GM18861 (cell line): ENCODE results near the gene TPSG1.
"Not testable (repeated sequence)": the region's sequence is repeated elsewhere in the genome, so short reads cannot be mapped to it uniquely, and the experiment has no call there.

ENCODE experiments used
- ATAC-seq: cut with Tn5 transposase; IDR thresholded peaks from one replicate; pipeline ENCODE4 v1.9.1; 2021; ENCODE audit not compliant: unreplicated experiment

Gene TPSG1

GRCh38 chr16:1257561-1258224 is 32.6 kb upstream of the TPSG1 start:
- ATAC-seq, result no peak

GRCh38 chr16:1256874-1257322 is 31.8 kb upstream of the TPSG1 start:
- no peak for ATAC-seq

GRCh38 chr16:1256296-1256873 is 31.3 kb upstream of the TPSG1 start:
- not testable (repeated sequence) for ATAC-seq

GRCh38 chr16:1255276-1256122 is 30.4 kb upstream of the TPSG1 start, which contains the start of gene TPSD1:
TPSD1 (plus strand) TSS chr16:1256069; CDS start chr16:1256281, 212 bp downstream.
- not testable (repeated sequence) for ATAC-seq

- not testable (repeated sequence) for ATAC-seq
These were observed 29.8 kb upstream of the TPSG1 start for GRCh38 chr16:1254821-1255220.

GRCh38 chr16:1253701-1254364 is 28.8 kb upstream of the TPSG1 start:
- not testable (repeated sequence) for ATAC-seq

GRCh38 chr16:1249031-1249755 is 24.1 kb upstream of the TPSG1 start:
- ATAC-seq, result not testable (repeated sequence)

- ATAC-seq, result not testable (repeated sequence)
These were observed 23.0 kb upstream of the TPSG1 start for GRCh38 chr16:1247903-1248537.

- no peak for ATAC-seq
These were observed 20.5 kb upstream of the TPSG1 start for GRCh38 chr16:1245452-1246020.

GRCh38 chr16:1244881-1245280 is 19.8 kb upstream of the TPSG1 start:
- no peak for ATAC-seq

- not testable (repeated sequence) for ATAC-seq
These were observed 19.1 kb upstream of the TPSG1 start for GRCh38 chr16:1243907-1244850.

- not testable (repeated sequence) for ATAC-seq
These were observed 18.3 kb upstream of the TPSG1 start for GRCh38 chr16:1243363-1243762.

- not testable (repeated sequence) for ATAC-seq
These were observed 16.0 kb upstream of the TPSG1 start for GRCh38 chr16:1241081-1241480.

- not testable (repeated sequence) for ATAC-seq
These were observed 15.4 kb upstream of the TPSG1 start, which contains the start of gene TPSAB1 for GRCh38 chr16:1240436-1240835. TPSAB1 (plus strand) TSS chr16:1240705; CDS start chr16:1240939, 234 bp downstream.

GRCh38 chr16:1239575-1239974 is 14.5 kb upstream of the TPSG1 start:
- ATAC-seq, result not testable (repeated sequence)

- ATAC-seq, result not testable (repeated sequence)
These were observed 13.8 kb upstream of the TPSG1 start for GRCh38 chr16:1238909-1239308.

GRCh38 chr16:1237990-1238389 is 12.9 kb upstream of the TPSG1 start:
- no peak for ATAC-seq

- ATAC-seq, result not testable (repeated sequence)
These were observed 11.6 kb upstream of the TPSG1 start for GRCh38 chr16:1236659-1237058.
